Brain microvascular endothelial cell (primary cell): Measurements from ENCODE around the gene MYEOV.

ENCODE experiments used
- DNase-seq: peaks from one replicate; pipeline ENCODE4 v3.0.0-alpha.2; 2020
- H3K27ac ChIP-seq: fragments of 250-450 bp; sonication (Bioruptor Pico); 2 replicates; pipeline ENCODE4 v1.5.1; 2020; ENCODE audit warnings: mild to moderate bottlenecking, moderate library complexity
- H3K27me3 ChIP-seq: fragments of 250-450 bp; sonication (Bioruptor Pico); replicated peaks from 2 replicates; pipeline ENCODE4 v1.5.1; 2020; ENCODE audit warnings: mild to moderate bottlenecking
- H3K36me3 ChIP-seq: fragments of 250-450 bp; sonication (Bioruptor Pico); replicated peaks from 2 replicates; pipeline ENCODE4 v1.5.1; 2020; ENCODE audit warnings: mild to moderate bottlenecking
- H3K4me3 ChIP-seq: 2 replicates; pipeline ENCODE4 v1.5.1; 2011; ENCODE audit warnings: low read depth, mild to moderate bottlenecking, control low read depth, low read length, moderate library complexity
- CTCF ChIP-seq: IDR thresholded peaks from 2 replicates; pipeline ENCODE4 v1.5.1; 2011; ENCODE audit warnings: low read depth, mild to moderate bottlenecking, moderate library complexity, low read length, control low read depth, inconsistent platforms; ENCODE audit errors: missing control alignments
- in situ Hi-C: cut with HindIII; loops from 2 replicates; pipeline ENCODE4 v1.10.0; 2017; ENCODE audit warnings: low sequenced_read_pairs, low pct_ligation_motif_present

MYEOV gene

GRCh38 chr11:69262918-69263735 is 30.8 kb upstream of the MYEOV start:
- H3K27me3 ChIP-seq, result no peaks in the 10 kb centered on the region
- H3K36me3 ChIP-seq, result no peaks in the 10 kb centered on the region
- H3K4me3 ChIP-seq, result no peak overlapping the region
- in situ Hi-C loops, result no loop called here
- TF ChIP-seq CTCF, result no peak
- no peak for DNase-seq
- H3K27ac ChIP-seq, result no peak overlapping the region

- Histone ChIP-seq H3K4me3 (no peak overlapping the region), H3K36me3 (no peaks in the 10 kb centered on the region), H3K27me3 (no peaks in the 10 kb centered on the region), H3K27ac (no peak overlapping the region)
- in situ Hi-C loops, result no loop called here
- TF ChIP-seq CTCF, result no peak
- DNase-seq, result no peak
Measured at GRCh38 chr11:69263736-69264052, 30.3 kb upstream of the MYEOV start.

GRCh38 chr11:69264486-69264885 is 29.5 kb upstream of the MYEOV start:
- H3K4me3 ChIP-seq, result no peak overlapping the region
- TF ChIP-seq CTCF, result no peak
- in situ Hi-C loops, result no loop called here
- no peak overlapping the region for H3K27ac ChIP-seq
- H3K27me3 ChIP-seq, result no peaks in the 10 kb centered on the region
- DNase-seq, result no peak
- no peaks in the 10 kb centered on the region for H3K36me3 ChIP-seq

- Histone ChIP-seq H3K27me3 (no peaks in the 10 kb centered on the region), H3K27ac (no peak overlapping the region), H3K36me3 (no peaks in the 10 kb centered on the region), H3K4me3 (no peak overlapping the region)
- no peak for TF ChIP-seq CTCF
- DNase-seq, result no peak
- in situ Hi-C loops, result no loop called here
Measured at GRCh38 chr11:69265210-69265609, 28.7 kb upstream of the MYEOV start.

GRCh38 chr11:69265911-69266510 is 27.9 kb upstream of the MYEOV start:
- in situ Hi-C loops, result no loop called here
- H3K27me3 ChIP-seq, result no peaks in the 10 kb centered on the region
- TF ChIP-seq CTCF, result no peak
- no peak for DNase-seq
- H3K36me3 ChIP-seq, result no peaks in the 10 kb centered on the region
- no peak overlapping the region for H3K4me3 ChIP-seq
- H3K27ac ChIP-seq, result no peak overlapping the region

- in situ Hi-C loops, result no loop called here
- no peak for TF ChIP-seq CTCF
- Histone ChIP-seq H3K27ac (no peak overlapping the region), H3K36me3 (no peaks in the 10 kb centered on the region), H3K27me3 (peaks cover 3% of the 10 kb centered on the region), H3K4me3 (no peak overlapping the region)
- no peak for DNase-seq
Measured at GRCh38 chr11:69267395-69267805, 26.6 kb upstream of the MYEOV start.
